ENCODE measurements around the gene FPGS.

FPGS gene

DNA sequence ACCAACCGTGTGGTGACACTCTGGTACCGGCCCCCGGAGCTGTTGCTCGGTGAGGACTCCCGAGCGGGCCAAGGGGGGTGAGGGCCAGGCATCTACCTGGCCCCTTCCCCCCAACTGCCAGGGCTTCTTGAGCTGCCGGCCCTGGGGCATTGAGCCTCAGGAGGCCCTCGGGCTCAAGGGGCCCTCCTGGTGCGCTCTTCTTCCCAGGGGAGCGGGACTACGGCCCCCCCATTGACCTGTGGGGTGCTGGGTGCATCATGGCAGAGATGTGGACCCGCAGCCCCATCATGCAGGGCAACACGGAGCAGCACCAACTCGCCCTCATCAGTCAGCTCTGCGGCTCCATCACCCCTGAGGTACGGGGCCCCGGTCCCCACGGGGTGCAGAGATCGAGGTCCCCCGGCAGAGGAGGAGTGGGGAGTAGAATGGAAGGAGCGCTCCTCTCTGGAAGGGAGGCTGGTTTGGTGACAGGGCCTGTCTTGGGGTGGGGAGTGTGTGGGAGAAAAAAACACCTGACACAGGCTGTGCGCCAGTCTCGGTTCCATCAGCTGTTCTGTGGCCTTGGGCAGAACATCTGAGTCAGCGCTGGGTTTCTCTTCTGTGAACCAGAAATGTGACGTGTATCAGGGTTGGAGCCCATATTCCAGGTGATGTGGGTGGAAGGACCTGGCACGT is 14.2 kb upstream of the FPGS start:
- no peak for DNase-seq (ENCODE audit: low spot score)

DNA sequence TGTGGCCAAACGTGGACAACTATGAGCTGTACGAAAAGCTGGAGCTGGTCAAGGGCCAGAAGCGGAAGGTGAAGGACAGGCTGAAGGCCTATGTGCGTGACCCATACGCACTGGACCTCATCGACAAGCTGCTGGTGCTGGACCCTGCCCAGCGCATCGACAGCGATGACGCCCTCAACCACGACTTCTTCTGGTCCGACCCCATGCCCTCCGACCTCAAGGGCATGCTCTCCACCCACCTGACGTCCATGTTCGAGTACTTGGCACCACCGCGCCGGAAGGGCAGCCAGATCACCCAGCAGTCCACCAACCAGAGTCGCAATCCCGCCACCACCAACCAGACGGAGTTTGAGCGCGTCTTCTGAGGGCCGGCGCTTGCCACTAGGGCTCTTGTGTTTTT is 13.5 kb upstream of the FPGS start:
- DNase-seq (ENCODE audit: low spot score) = no peak

DNA sequence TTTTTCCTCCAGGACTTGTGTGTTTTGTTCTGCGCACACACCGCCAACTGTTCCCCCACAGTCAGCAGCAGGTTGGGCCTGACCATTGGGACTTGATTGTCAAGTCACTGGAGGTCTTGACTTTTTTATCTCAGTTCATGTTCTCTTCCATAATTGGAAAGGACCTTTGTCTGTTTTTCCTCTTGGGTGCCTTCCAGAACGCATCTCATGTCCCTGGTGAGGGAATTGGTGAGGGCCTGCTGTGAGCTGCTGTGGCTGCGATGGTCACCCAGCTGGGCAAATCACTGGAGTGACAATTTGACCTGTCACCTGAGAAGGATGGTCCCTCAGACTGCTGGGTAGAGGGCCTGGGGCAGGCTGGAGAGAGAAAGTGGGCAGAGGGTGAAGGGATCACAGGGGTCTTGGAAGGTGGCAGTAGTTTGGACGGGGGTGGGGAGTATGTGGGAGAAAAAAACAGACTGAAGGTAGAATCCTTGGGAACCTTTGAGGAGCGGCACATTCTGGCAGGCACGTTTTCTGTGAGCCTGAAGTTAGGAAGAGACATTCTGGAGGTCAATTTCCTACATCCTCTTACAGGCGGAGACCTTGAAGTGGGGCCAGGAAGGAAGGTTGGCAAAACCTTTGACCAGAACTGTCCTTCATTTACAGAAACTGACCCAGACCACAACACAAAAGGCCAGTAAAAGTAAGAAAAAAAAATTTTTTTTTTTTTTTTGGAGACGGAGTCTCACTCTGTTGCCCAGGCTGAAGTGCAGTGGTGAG is 12.4 kb upstream of the FPGS start:
- no peak for DNase-seq (ENCODE audit: low spot score)

DNA sequence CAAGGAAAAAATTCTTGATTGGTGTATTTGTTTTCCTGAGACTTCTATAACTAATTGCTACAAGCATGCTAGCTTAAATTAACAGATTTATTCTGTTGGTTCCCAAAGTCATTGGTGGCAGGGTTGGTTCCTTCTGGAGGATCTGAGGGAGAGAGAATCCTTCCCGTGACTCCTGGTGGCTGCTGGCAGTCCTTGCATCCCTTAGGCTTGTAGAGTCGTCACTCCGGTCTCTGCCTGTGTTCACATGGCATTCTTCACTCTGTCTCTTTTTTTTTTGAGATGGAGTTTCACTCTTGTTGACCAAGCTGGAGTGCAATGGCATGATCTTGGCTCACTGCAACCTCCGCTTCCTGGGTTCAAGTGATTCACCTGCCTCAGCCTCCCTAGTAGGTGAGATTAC is 11.6 kb upstream of the FPGS start:
- no peak for DNase-seq (ENCODE audit: low spot score)

DNA sequence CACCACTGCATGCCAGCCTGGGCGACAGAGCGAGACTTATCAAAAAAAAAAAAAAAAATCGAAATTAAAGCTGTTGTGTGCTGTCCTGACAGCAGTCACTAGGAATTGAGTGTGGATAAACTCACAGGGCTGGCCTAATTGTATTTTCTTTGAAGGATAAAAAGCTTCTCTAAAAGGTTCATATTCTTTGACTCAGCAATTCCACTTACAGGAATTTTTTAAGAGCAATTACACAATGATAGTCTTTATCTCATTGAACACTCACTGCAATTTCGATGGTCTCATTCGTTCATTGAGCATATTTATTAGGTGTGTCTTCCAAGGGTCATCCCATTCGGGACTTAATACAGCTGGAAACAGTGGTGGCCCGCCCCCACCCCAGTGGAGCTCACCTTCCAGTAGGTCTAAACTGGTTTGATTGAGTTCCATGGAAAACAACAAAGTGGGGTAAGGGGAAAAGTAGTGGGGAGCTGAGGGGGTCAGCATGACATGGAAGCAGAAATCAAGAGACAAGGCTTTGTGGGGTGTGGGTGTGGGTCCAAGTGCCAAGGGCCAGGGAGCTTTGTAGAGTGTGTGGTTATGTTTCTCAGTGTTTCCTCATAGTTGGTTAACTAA is 10.2 kb upstream of the FPGS start:
- no peak for DNase-seq (ENCODE audit: low spot score)

DNA sequence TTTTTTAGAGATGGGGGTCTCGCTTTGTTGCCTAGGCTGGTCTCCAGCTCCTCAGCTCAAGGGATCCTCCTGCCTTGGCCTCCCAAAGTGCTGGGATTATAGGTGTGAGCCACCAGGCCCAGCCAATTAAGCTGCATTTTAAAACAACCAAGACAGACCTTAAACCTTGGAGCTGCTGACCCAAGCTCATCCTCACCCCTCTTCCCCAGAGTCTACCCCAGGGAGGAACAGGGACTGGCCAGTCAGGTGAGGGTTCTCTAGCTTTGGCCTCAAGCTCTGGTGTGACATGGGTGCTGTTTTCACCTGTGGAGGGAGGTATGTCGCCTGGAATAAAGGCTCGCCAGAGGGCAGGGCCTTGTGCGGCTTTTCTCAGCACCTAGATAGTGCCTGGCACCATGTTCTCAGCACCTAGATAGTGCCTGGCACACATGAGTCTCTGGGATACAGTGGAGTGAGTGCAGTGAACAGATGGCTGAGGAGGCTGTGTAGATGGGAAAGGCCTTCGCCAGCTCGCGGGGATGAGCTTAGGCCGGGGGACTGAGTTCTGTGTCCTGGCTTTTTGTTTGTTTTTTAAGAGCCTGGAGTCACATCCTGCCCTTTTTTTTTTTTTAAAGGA is 9.5 kb upstream of the FPGS start:
- no peak for DNase-seq (ENCODE audit: low spot score)

DNA sequence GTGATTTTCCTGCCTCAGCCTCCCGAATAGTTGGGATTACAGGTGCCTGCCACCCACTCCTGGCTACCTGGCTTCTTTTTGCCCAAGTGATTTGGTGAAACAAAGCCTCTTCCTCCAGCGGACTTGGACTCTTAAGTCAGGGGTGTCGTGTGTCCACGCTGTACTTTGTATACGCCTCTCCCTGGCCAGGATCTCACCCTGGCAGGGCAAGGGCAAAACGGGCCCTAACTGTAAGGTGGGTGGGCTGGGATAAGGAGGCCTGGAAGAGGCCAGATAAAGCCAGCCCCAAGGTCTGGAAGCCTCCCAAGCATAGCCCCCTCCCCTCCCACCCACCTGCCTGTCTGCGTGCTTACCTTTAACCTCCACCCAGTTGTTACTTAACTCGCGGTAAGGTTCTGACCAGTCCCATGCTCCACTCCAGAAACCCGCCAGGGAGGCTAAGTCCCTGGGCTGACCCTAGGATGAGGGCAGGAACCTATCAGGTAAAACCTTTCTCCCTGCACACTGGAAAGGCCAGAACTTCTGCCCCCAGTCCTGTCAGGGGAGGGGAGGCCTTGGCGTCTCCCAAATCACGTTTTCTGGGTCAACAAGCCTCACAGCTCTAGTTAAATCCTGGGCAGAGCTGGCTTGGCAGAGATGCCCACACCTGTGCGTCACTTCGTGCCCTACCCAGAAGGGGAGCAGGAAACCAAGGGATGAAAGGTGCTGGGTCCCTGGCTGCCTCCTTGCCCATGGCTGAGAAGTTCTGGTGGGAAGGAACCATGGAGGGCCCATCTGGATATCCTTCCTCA is 8.5 kb upstream of the FPGS start:
- DNase-seq (ENCODE audit: low spot score) = no peak

DNA sequence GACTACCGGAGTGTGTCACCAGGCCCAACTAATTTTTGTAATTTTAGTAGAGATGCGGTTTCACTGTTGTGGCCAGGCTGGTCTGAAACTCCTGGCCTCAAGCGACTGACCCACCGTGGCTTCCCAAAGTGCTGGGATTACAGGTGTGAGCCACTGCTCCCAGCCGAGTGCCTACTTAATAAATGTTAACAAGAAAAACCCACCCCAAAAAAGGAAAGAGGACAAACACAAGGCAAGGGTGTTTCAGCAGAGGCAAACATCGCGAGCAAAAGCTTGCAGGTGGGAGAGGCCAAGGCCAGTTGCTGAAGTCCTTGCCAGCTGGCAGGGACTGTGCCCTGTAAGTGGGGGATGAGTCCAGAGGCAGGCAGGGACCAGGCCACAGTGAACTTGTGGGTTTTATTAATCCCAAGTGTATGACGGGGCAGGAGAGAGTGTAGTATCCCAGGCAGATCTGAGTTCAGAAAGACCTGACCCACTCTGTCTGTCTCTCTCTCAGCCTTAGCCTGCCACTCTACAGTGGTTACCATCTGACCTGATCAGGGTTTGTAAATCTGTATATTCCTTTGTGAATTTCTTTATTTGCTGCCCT is 6.4 kb upstream of the FPGS start:
- peak; percentile 19 for DNase-seq (ENCODE audit: low spot score)

DNA sequence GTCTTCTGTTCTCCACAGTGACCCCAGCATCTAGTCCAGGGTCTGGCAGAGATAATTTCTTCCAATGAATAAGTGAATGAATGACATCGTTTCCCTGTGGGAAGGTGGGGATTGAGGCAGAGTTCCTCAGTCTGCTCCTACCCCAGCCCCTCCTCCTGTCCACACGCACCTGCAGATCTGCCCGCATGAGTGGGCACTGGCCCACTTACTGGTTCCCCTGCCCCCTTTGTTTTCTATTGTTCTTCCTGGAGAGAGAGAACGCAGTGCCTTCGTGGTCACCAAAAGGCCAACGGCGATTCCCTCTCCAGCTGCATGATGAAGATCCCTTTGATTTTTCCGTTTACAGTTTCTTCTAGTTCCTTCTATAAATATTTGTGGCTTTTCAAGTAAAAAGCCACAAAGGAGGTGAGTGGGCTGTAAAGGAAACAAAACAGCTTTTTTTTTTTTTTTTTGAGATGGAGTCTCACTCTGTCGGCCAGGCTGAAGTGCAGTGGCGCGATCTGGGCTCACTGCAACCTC is 5.8 kb upstream of the FPGS start:
- peak; percentile 37 for DNase-seq (ENCODE audit: low spot score)

DNA sequence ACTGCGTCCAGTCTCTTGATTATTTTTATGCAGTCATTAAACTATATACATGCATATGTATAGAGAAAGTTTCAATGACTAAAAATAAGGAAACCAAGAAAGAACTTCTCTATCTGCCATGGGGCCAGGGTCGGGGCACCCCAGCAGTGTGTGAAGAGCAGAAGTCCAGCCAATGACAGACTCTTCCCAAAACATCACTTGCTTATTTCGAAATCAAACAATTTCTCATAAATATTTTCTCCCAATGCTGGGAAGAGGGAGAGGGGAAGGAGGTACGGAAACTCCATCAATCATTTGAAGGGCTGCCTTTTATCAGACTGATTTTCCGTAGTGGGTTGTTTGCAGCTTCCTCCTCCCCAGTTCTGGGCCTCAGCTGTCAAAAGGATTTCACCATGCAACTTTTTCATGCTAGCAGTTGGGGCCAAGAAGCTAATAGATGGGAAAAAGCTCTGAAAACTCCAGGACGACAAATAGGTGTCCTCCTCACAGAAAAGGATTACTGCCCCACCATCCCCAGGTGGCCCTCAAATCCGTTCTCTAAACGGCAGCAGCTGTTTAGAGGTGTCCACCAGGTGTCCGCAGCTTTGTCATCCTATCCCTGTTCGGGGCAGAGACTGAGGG is 617 bp upstream of the FPGS start:
- no peak for DNase-seq (ENCODE audit: low spot score)

DNA sequence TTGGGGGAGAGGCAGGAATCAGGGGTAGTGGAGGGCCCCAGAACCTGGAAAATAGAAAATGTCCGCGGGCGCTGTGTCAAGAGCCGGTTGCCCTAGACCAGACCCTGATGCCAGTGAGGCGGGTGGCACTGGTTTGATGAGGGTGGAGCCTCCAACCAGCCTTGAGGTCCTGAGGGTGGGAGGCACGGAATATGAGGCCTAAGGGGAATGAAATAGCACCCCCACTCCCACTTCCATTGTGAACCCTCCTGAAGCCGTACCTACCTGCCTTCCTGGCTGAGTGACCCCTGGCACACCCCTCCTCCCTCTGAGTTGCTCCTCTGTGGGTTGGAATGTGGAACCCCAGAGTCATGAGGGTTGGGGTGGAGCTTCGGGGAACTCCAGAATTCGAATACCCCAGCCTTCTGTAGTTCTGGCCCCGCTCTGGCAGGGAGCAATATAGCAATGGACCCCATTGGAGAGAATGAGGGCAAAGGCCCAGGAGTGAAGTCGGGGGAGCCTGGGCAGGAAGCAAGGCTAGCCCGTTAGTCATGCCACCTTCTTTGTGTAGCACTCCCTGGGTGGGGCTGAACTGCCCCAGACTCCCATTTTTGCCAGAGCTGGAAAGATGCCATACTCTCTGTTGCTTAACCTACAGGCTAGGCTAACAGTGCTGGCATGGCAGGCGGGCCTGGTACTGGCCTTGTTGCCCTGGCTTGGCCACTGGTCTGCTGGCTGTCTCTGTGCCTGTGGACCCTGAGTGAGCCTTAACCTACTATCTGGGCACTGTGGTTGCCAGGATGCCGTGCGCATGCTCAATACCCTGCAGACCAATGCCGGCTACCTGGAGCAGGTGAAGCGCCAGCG is 1.0 kb downstream of the FPGS start:
- peak; percentile 85 for DNase-seq (ENCODE audit: low spot score)

DNA sequence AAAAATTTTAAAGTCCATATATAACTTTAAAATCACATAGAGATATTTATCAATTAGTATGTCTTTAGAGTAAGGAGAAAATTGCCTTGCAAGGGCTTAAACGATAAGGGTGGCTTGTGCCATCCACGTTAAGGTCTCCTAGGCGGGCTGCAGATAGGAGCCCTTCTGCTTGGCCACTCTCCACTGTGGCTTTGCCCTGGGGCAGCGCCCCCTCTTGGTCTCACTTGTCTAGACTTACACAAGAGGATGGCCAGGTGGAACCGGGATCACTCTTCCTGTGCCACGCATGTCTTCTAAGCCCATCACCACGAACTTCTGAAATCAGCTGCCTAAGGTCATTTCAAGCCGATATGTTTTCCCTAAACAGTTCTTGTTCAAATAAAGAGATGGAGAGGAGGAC is 2.9 kb downstream of the FPGS start:
- peak; percentile 30 for DNase-seq (ENCODE audit: low spot score)

DNA sequence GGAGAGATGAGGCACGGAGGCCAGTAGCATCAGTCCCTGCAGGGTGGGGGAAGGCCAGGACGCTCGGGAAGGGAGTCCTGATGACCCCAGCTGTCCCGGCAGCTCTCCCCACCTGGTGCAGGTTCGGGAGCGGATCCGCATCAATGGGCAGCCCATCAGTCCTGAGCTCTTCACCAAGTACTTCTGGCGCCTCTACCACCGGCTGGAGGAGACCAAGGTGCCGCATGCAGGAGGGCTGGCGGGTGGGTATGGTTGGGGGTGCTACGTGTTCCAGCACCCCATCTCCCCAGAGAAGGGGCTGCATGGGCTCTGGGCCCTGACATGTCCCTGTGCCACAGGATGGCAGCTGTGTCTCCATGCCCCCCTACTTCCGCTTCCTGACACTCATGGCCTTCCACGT is 4.2 kb downstream of the FPGS start:
- no peak for DNase-seq (ENCODE audit: low spot score)

DNA sequence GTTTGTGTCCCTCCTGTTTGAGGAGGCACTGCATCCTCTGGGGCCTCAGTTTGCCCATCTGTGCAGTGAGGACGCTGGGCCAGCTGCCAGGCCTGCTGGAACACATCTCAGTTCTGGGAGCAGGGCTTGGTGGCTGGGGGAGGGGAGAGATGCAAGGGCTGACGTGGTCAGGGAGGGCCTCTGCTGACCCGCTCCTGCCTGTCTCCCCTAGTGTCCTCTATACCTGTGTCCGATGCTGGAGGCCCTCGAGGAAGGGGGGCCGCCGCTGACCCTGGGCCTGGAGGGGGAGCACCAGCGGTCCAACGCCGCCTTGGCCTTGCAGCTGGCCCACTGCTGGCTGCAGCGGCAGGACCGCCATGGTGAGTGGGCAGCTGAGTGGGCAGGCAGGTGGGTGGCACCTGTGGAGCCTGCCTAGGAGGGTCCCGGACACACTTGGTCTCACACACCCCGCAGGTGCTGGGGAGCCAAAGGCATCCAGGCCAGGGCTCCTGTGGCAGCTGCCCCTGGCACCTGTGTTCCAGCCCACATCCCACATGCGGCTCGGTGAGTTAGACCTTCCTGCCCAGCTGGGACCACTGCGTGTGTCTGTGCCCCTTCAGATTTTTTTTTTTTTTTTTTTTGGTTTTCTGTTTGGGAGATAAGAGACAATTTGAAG is 5.8 kb downstream of the FPGS start:
- no peak for DNase-seq (ENCODE audit: low spot score)

DNA sequence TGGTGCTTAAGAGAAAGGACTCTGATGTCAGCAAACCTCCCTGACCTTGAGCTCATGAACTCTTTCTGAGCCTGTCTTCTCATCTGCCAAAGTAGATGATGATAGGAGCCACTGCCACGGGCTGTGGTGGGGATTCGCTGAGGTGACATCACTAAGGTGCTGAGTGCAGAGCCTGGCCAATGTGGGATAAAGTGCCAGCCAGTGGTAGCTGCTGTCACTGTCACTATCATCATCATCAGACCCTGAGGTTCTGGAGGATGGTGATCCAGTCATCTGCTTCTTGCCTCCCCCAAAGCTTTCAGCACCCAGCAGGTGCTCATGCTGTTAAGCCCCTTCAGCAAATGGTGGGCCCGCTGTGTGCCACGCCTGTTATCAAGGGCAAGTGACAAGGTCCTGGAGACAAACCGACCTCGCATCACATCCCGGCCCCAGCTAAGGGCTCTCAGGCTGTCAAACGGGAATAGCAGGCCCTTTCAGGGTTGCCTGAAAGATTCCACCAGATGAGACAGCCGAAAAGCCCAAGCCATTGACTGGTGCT is 6.4 kb downstream of the FPGS start:
- no peak for DNase-seq (ENCODE audit: low spot score)

DNA sequence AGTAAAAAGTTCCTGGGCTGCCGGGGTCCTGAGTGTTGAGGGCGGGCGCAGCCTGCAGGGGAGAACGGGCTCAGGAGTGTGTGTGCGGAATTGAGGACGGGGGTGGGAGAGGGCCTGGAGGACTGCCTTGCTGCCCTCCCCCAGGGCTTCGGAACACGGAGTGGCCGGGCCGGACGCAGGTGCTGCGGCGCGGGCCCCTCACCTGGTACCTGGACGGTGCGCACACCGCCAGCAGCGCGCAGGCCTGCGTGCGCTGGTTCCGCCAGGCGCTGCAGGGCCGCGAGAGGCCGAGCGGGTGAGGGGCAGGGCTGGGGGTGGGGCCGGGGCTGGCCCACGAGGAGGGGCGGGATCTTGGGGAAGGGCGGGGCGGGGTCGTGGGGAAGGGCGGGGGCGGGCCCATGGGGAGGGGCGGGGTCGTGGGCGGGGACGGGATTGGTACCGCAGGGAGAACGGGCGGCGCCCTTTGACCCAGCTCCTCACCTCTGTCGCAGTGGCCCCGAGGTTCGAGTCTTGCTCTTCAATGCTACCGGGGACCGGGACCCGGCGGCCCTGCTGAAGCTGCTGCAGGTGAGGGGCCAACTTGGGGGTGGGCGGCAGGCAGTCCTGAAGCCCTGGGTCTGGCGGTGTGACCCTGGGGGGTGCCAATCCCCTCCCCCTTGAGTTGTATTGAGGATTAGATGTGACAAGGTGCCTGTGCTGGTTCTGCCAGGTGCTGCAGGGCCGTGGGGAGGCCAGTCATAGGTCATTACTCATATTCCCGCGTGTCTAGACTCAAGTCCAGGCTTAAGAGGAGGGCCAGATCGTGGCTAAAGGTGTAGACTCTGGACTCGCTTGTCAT is 7.1 kb downstream of the FPGS start:
- DNase-seq (ENCODE audit: low spot score) = peak; percentile 27

DNA sequence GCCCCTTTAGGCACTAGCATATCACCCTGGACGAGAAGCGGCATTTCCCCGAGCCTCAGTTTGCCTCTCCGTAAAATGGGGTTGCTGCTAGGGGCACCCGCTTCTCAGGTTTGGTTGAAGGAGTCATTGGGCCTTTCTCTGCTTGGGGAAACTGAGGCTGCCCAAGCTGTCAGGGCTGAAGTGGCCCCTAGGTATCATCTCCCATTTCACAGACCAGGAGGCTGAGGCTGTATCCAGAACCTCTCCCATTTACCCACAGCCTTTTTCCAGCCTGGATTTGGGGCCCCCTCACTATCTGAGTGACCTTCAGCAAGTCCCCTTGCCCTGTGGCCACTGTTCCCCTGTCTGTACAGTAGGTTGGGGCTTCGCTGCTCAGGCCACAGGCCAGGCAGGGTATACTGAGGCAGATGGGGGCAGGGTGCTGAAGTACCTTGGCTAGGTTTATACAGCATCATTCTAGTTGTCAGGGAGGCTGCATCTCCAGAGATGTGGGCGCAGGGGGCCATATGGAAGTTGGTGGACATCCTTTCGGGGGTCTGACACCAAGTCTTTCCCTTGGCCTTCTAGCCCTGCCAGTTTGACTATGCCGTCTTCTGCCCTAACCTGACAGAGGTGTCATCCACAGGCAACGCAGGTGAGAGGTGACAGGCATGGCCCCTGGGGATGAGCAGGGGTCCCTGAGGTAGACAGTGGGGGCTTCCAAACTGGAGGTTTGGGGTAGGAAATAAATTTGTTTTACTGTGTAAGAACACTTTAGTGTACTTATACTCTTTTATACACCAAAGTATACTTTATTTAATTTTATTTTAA is 7.9 kb downstream of the FPGS start:
- no peak for DNase-seq (ENCODE audit: low spot score)

DNA sequence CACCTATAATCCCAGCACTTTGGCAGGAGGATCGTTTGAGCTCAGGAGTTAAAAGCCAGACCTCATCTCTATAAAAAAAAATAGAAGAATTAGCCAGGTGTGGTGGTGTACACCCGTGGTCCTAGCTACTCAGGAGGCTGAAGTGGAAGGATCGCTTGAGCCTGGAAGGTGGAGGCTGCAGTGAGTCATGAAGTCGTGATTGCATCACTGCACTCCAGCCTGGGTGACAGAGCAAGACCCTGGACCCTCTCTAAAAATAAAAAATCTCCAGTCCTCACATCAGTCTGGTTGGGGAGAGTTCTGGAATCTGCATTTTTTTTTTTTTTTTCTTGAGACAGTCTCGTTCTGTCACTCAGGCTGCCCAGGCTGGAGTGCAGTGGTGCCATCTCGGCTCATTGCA is 9.3 kb downstream of the FPGS start:
- no peak for DNase-seq (ENCODE audit: low spot score)
